ENCODE results near the gene DIMT1. TPM values are rescaled to one million over a fixed set of nuclear protein-coding genes. Genes with fewer than 3 reads are reported as not detected.

DIMT1 gene
- total RNA-seq, 4 donors from 2014 or later = 23.0 to 46.5 (median 32.9) TPM

DNA sequence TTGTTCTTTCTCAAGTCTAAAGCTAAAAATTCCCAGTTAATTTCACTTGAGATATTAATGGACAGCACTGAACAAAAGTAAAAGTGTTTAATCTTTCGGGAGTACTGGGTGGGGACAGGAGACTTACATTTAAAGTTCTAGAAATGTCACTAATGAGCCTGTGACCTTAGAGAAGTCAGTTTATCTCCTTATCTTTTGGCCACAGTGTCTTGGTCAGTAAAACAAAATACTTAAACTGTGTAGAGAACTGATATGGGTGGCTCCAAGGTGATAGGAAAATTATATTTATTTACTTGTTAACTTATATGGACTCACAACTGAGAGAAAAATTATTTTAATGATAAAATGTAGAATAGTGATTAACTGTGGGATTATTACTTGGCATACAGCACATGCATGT, 17.7 kb upstream of the DIMT1 start:
- ATAC-seq (ENCODE audit: low FRiP score) = no peak
- DNase-seq (ENCODE audit: low spot score) = no peak
- TF ChIP-seq, protein P1, sequence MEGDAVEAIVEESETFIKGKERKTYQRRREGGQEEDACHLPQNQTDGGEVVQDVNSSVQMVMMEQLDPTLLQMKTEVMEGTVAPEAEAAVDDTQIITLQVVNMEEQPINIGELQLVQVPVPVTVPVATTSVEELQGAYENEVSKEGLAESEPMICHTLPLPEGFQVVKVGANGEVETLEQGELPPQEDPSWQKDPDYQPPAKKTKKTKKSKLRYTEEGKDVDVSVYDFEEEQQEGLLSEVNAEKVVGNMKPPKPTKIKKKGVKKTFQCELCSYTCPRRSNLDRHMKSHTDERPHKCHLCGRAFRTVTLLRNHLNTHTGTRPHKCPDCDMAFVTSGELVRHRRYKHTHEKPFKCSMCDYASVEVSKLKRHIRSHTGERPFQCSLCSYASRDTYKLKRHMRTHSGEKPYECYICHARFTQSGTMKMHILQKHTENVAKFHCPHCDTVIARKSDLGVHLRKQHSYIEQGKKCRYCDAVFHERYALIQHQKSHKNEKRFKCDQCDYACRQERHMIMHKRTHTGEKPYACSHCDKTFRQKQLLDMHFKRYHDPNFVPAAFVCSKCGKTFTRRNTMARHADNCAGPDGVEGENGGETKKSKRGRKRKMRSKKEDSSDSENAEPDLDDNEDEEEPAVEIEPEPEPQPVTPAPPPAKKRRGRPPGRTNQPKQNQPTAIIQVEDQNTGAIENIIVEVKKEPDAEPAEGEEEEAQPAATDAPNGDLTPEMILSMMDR (IDR thresholded peaks at IDR 0.05) = no peak

- ATAC-seq (ENCODE audit: low FRiP score) = no peak
- DNase-seq (ENCODE audit: low spot score) = no peak
- TF ChIP-seq, protein P1 (IDR thresholded peaks at IDR 0.05) = no peak
These were observed 15.9 kb upstream of the DIMT1 start for GRCh38 chr5:62419609-62420008.

GRCh38 chr5:62418462-62419076, 14.9 kb upstream of the DIMT1 start:
- TF ChIP-seq, protein P1 (IDR thresholded peaks at IDR 0.05) = no peak
- ATAC-seq (ENCODE audit: low FRiP score) (no peak), DNase-seq (ENCODE audit: low spot score) (no peak)

GRCh38 chr5:62413711-62414110, 10.0 kb upstream of the DIMT1 start:
- no peak for DNase-seq (ENCODE audit: low spot score)
- no peak for ATAC-seq (ENCODE audit: low FRiP score)

DNA sequence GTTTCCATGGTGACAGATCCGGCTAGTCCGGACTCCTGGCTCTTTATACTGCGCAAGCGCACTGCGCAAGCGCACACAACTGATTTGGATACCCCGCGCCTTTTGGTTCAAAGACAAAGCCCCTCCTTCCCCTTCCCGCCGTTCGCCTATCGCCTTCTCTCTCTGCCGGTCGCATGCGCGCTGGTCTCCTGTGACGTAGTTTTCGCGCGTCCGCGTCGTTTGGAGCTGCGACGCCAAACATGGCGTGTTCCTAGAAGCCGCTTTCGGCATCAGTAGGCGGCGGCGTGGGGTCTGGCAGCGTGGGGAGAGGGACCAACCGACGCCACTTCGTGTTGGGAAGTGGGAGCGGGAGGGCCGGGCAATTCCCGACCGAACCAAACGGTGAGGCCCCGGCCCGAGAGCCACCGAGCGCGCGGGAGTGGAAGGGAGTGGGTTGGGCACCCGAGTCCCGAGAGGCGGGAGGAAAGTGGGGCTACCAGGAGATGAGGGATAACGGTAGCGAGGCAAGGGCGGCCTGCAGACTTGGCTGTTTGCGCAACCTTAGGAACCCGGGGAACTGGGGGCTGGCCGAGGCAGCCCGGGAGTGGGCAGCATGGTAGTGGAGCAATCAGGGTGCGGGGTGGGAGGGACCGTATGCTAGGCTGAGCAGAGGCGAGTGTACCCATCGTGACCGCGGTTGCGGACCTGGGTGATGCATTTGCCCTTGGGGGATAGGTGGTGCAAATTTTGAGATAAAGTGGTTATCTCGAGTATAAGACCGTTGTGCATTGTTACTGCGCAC, 9.0 kb upstream of the DIMT1 start, which contains the start of gene IPO11:
TSS of gene IPO11 (plus strand) at position 215 of the 781 bp plus-strand sequence. CDS start 24,517 bp downstream, outside the sequence.
- DNase-seq (ENCODE audit: low spot score) (peak; percentile 89), ATAC-seq (ENCODE audit: low FRiP score) (peak; percentile 99)
- TF ChIP-seq, protein P1 (IDR thresholded peaks at IDR 0.05) = no peak

More at GRCh38 chr5:62413711-62414110, 10.0 kb upstream of the DIMT1 start:
- TF ChIP-seq, protein P1 (IDR thresholded peaks at IDR 0.05) = no peak

DNA sequence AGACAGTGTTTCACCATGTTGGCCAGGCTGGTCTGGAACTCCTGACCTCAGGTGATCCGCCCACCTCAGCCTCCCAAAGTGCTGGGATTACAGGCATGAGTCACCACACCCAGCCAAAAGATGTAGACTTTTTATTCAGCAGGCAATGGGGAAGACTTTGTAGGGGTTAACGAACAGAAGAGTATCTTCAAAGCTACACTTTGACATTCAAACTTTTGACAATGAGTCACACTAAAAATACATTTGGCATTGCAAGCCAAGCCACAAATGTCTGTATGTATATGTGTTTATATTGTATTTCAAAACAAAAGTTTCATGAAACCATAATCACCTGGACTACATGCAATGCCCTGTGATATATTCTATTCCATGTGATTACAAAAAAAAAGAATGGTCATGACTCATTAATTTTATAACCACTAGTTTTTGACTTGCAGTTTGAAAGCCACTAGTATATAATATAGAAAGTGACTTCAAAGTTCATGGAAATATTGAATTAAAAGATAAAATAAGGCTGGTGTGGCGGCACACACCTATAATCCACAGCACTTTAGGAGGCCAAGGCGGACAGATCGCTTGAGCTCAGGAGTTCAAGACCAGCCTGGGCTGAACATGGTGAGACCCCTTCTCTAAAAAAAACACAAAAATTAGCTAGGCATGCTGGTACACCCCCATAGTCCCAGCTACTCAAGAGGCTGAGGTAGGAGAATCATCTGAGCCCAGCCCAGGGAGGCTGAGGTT, 8.3 kb downstream of the DIMT1 start:
- DNase-seq (ENCODE audit: low spot score) (no peak), ATAC-seq (ENCODE audit: low FRiP score) (no peak)
- TF ChIP-seq, protein P1 (IDR thresholded peaks at IDR 0.05) = no peak

All from omental fat pad (tissue), 4 donors.